HT1080 (cell line): Measurements from ENCODE around the gene DYNLT2. TPM values are rescaled to one million over a fixed set of nuclear protein-coding genes. Genes with fewer than 3 reads are reported as not detected.
A peak's percentile ranks its signal among the peaks of the same experiment; 100 is the strongest.

Experiments
- DNase-seq: peaks from one replicate; pipeline ENCODE4 v3.0.0-alpha.2; 2015; ENCODE audit warnings: low read depth
- polyA plus RNA-seq, 2 experiments: library from polyadenylated mRNA; depleted of rRNA; stranded (reverse); fragments of >200 nt; gene quantifications; 2 replicates each; pipeline ENCODE4 v1.2.3, GENCODE V29; 2015
- total RNA-seq: library from RNA; depleted of rRNA; stranded (reverse); fragments of >200 nt; shearing (Covaris generic); gene quantifications from 2 replicates; pipeline ENCODE4 v1.2.3, GENCODE V29; 2014; rRNA removed

Gene DYNLT2, protein sequence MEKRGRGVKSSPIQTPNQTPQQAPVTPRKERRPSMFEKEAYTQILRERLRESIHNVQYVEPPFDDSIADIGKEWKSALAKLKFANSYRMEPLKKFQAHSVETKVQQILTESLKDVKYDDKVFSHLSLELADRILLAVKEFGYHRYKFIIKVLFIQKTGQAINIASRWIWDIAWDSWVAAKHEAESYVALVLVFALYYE
- total RNA-seq = 0.90 and 1.4 TPM in 2 replicates
- polyA plus RNA-seq (2015; cell fraction: cytosol; rRNA removed) = 0.97 and 1.7 TPM in 2 replicates
- polyA plus RNA-seq (2015; cell fraction: nucleus; rRNA removed) = 2.6 and 2.7 TPM in 2 replicates

DNA sequence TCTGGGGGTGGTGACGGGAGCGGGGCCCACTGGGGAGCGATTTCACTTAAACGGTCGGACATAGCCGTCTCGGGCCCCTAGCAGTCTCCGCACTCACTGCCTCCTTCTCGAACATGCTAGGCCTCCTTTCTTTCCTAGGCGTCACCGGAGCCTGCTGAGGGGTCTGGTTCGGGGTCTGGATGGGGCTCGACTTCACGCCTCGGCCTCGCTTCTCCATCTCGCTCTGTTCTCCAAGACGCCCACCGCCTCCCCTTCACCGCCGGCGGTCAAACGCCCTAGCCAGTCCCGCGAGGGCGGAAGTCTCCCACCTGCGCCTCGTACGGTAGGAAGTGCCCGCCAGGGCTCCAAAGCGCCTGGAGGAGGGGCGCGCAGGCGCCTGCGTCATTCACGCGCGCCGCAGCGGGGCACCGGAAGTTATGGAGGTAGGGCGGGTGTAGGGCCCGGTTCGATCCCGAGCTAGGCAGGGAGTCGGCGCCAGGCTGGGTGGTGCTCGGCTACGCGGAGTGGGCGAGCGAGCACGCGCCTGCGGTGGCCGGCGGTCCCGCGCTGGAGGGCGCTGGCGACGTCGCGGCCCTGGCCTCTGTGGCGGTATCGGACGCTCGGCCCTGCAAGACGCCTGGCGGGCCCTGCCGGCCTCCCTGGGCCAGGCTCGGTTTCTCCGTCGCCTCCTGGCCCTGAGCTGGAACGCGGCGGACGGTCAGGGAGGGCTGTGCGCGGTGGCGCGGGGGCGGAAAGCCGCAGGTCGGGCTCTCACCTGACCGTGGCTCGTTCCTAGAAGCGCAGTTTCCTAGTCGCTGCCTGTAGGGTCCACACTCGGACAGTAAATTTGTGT lies at the start of gene DYNLT2, which contains the start of gene ERMARD:
Gene DYNLT2, minus strand, starts transcription at position 331 of the 832 bp plus-strand sequence. Its CDS starts 114 bp downstream, at position 217.
Gene ERMARD, plus strand, starts transcription at position 381 of the 832 bp plus-strand sequence. Its CDS starts 36 bp downstream, at position 417.
- DNase-seq = peak; percentile 92

DNA sequence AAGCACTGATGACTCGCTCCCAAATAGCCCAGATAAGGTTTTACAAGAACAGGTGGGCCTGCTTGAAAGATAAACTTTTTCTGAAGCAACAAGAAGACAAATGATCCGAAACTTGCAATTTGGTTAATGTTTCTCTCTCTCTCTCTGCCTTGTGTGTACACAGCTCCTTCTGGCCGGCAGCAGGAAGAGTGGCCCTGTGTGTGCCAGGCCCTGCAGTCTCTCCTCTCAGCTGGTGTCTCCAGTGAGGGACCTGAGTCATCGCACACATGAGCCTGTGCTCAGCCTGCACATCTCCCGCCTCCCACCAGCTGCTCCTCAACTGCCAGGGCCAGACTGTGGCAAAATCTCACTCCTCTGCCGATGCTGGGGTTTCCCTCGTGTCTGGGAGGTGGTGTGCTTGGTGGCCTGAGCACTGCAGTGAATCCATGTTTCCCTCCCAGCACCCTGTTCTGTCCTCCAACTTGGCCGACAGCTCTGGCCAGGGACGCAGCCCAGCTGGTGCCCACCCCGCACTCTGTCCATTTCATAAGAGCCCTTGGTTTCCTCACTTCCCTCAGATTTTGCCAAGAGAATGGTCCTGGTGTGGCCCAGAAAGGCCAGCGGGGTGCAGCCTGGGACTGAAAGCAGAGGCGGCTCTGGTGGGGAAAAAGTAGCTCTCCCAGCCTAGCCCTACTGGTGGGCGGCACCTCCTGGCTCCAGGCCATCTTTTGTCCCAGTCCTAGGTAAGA lies 49.5 kb upstream of the DYNLT2 start:
- DNase-seq = peak; percentile 76

DNA sequence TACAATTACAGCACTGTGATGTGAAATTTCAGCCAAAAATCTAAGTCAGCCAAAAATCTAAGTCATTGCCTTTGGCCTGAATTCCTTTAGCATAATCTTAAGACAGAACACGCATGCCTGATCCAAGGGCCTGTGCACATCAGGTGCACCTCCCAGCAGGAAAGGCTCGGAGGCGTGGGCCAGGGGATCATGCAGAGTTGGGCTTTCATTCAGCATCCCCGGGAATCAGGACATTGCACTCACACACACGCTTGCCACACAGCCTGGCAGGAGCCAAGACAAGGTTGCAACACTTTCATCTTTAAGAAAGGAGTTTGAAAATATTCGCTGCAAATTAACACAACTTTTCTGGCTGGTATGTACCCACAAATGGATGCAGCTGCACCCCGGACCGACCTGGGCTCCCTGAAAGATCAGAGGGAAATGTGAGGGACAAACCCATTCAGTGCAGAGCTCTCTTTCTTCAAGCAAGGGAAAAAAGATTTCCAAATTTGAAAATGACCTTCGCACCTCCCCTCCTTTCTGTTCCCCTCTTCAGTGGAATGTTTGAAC lies 48.8 kb upstream of the DYNLT2 start:
- DNase-seq = no peak

DNA sequence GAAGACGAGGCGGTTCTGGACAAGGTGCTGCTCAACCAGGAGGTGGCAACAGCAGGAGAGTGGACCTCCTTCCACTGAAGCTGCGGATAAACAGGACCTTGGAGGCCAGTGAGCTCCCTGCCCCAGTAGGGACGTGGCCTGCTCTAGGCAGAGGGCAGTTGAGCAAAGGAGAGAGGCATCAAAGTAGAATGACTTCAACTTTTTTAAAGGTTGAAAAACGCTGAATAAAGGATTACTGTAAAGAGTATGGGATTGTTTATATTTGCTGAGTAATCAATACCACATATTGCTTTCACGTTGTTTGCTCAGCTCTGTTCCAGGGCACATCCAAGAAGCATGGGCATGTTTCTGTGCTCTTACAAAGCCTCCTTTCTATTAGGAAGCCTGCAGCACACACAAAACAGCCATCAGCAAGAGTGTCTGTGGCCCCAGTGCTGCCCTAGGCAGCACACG lies 48.1 kb upstream of the DYNLT2 start:
- DNase-seq = no peak

DNA sequence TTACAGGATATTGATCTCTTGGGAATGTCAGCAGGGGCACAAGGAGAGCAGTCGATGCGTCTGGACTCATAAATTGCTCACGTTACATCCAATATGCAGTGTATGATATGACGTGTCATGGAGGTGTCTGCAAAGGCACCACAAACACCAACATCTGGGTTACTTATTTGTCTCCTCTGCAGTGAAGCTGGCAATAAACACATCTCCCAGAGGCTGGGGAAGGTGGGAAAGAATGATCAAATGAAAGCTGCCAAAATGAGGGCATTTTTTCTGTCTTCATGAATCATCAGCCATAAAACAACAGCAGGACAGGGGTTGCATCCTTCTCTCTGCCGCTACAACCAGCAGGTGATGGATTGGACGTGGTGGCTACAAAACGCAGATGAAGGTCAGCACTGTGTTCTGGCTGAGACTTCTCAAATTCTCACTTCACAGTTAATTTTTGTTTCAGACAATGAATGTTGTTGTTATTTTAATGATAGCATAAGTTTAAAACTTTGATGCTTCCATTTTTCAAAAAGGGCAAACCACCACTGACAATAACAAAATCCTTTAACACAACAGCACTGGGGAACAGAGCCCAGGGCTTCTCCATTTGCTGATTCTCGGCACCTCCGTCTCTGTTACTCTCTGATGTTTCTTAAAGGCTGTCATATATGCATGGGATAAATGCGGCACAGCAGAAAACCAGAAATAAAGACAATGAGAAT lies 47.5 kb upstream of the DYNLT2 start:
- no peak for DNase-seq

DNA sequence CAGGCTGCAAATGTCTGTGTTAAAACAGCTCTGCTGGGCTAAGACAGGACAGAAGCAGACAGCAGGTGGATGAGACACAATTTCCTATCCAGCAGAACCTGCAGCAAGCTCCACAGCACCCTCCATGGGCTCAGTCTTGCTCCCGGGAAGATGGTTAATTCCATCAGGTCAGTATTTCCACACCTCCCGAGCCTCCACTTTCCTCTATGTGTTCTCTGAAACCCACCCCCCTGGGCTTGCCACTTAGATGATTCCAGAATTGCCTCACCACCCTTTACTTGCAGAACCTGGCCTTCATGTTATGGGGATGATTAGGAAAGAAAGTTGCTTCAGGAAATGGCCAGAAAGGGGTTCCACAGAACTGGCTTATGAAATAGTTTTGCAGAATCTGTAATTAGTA lies 43.8 kb upstream of the DYNLT2 start:
- no peak for DNase-seq

DNA sequence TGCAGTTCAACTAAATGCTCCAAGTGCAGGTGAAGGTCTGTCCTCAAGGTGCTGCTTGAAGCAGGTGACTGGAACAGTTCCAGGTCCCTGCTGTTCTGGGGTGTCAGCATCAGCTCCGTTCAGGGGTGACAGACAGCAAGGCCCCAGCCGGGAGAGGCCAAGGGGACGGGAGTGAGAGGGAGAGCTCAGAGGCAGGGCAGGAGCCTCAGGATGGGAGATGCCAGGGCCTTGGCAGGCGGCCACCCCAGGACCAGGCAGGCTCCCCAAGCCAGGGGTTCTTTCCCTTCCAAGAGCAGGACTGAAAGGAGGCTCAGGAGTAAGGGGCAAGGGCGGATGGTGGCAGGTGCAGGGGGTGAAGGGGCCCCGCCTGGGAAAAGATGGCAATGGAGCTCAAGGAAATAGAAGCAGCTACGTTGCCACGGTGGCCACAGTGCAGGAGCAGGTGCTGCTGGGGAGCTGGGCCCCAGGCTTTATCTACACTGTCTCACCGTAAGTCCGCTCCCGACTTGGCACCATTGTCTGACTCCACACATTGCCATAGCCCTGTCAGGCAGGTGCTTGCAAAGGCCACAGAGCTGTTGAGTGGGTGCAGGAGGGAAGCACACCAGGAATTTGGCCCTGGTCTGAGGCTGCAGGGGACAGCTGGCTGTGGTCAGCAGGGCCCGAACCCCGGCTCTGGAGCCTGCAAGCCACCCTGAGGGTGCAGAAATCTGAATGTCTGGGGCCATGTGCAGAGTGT lies 43.1 kb upstream of the DYNLT2 start:
- DNase-seq = no peak

DNA sequence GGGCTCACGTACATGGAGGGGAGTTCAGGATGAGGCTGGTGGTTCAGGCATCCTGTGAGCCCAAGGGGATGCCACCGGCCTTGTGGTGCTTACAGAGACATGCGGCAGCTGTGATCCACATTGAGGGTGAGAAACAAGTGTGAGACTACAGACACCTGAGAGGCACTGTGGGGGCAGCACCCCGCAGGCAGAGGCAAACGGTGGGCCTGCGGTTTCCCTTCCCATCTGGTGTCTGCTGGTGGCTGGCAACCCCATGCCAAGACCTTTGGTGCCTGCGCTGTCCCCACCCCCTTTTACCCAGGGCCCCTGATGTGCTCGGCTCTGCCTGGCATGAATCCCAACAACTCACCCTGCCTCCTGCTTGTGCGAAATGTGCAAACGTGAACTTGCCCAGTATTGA lies 42.0 kb upstream of the DYNLT2 start:
- DNase-seq = no peak

DNA sequence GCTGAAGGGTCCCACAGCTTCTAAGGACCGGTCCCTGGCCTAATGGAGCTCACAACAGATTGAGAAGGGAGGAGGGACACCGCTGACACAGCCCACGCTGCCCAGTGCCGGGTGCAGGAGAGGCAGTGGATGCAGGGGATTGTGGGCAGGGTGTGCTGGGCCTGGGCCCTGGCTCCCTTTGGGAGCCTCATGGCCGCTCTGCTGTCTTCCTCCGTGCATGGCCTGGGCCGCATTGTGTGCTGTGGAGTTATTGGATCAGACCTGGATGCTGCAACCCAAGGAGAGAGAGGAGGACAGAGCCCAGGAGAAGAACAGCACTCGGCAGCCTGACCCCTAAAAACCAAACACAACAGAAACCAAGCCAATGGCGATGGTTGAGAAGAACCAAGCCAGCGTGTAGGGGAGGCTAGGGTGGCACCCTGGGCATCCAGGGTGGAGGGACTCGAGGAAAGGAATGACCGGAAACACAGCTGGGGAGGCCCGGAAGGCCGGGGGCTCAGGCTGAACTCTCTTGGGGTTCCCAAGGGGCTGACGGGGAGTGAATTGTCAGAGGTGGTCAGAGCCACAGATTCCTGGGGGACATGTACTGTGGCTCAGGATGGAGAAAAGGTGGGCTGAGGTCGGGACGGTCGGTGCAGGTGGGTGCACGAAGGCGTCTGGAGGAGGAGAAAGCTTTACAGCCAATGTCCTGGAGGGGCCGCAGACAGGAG lies 41.1 kb upstream of the DYNLT2 start:
- DNase-seq = no peak

DNA sequence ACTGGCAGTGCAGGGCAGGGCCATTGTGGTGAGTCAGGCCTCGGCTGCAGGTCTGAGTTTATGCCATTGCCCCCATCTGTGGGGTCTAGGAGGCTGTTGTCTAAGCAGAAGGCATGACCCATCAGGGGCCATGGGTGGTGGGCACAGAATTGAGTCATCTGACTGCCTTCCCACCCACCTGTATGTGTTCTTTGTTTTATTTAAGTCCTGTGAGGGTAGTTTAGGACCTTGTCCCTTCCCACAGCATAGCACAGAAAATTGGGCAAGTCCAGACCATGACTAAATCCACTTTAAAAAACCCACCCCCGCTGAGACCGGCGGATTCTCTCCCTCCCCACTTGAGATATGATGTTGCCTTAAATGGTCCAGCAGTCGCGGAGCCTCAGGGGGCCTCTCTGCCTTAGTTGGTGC lies 40.4 kb upstream of the DYNLT2 start:
- no peak for DNase-seq

DNA sequence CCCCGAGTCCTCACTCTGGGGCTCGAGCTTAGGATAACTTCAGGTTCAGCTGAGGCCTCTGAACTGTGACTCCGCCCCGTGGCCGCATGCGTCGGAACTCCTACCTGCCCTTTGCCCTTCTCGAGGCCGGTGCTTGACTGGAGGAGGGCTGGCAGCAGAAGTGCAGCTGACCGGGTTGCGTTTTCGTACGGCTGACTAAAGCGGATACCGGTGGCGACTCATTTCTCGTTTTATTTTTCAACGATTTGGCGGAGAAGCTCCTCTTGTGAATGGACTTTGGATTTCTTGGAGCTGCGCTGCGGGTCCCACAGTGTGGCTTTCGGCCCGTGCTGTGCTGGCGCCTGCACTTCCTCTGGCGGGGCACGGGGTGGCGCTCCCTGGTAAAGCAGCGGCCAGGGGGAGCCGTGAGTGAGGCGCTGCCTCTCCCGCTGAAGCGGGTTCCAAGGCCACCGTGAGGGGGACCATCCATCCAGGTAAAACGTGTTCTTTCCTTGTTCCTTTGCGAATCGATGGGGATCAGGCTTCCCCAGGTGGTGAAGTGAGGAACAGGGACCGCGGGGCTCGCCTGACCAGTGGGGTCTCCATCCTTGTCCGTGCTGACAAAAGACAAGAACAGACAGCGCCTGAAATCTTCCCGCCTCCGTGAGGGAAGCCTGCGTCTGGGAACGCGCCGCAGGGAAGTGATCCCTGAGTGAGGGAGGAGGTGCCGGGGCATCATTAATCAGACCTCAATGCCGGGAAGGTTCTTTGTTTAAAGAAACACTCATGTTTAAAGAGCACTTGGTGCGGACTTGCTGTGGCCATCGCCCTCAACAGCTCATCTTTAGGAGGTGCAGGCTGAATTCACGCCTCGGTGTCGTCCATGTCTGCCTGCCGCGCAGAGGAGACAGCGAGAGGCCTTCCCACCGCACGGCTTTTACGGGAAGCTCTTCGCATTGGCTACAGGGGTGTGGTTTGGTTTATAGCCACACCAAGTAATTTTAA lies 38.9 kb upstream of the DYNLT2 start:
- DNase-seq = peak; percentile 65

DNA sequence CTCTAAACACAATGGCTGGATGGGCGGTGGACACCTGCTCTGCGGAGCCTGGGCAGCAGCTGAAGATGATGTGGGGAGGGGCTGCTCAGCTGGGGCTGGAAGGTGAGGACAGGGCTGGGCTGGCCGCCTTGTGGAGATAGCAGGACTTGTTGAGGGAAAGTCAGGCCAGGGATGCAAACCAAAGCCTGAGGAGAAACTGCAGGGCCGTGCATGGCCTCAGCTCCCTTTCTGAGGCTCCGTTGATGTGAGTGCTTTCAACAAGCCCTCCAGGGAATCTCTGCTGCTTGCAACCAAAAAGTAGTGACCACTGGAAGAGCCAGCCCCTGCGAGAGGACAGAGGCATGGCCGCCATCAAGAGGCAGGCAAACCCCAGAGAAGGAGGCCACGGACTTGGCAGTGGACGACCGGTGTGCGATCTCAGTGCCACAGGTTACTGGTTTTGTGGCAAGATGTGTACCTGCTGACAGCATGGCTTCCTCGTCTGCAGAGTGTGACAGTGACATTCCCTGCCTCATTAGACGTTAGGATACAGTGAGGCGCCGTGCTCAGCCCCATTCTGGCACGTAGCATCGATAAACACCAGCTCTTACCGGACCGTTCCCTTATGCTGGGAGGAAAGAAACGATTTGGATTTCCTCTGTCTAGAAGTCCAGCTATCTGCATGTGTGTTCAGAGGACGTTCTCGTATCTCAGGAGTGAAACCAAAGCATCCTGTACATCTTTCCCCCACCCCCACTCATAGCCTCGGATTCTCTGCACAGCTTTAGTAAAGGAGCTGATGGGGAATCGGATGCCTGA lies 38.0 kb upstream of the DYNLT2 start:
- no peak for DNase-seq

DNA sequence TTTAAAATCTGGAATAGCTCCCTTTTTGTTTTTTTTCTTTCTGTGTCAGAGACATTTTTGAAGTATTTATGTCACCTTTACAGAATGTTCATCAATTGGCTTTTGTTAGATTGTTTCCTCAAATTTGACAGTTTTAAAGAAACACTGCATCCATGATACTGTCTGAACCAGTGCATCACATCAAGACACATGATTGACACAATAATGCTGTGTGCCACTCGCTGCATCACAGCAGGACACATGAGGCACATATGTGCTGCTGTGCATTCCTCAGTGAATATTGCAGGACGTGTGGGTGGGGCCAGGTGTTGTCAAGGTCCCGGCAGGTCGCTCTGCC lies 37.4 kb upstream of the DYNLT2 start:
- no peak for DNase-seq

DNA sequence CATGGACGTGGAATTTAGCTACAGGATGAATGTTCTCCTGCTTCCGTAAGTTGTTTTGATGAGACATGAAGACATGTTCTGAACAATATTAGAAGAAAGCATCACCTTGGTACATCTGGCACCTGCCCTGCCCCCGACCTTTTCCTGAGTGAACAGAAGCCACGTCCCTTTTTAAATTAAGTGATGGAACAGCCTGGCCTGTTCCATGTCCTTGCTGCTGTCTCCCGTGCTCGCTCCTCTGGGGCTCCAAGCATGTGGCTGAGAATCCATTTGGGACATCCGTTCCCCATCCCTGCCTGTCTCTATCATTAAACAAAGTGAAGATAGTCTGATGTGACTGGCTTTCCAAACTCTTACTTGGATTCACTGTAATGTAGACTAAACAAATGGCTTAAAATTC lies 36.4 kb upstream of the DYNLT2 start:
- DNase-seq = no peak

DNA sequence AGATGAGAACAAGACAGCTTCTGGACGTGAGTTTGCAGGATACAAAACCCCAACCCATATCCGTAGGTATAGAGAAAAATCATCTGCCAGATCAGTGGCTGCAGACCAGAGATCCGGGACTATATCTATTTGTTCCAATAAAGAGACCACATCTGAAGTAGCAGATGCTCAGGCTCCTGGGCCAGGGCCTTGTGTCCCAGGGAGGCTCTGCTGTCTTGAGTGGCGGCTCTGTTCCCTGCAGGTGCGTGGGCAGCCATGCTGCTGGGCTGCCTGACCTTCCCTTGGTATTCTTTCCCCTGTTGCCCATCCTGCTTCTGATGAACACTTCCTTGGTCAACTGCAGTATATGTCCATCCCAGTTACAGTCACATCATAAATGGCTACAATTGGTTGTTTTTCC lies 35.0 kb upstream of the DYNLT2 start:
- DNase-seq = no peak

DNA sequence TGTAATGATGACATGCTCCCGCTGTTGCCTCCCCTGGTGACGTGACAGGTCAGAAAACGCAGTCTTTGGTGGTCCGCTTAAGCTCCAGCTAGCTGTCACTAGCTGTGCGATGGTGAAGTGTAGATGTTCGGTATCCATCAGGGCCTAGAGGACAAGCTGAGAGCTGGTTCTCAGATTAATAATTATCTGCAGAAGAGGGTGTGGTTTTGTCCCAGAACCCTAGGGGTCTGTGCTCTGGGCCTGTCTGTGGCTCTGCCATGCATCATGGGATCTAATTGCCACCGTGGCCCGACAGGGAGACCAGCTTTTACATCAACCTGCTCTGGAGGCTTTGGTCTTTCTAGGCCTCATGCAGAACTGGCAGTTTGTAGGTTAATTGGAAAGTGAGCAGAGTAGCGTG lies 34.2 kb upstream of the DYNLT2 start:
- no peak for DNase-seq

DNA sequence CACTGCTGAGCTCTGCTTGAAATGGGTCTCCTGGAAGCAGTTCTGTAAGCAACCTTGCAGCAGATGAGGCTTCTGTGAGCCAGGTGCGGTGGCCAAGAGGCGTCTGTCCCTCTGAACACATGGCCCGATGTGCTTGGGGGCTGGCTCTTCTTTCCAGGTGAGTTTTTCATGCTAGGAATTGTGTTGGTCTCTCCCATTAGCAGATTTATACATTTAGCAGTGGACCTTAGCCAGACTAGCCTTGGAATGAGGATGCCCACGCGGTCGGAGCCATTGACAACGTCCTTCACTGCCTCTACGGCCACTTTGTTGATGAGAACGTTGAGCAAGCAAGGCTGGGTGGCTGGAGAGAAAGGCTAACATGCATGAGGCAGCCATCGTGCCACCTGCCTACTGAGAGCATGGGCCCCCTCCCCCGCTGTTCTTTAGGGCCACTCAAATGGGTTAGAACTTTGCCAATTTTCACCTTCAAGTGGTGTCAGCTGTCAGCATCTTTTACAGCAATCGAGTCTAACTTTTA lies 33.5 kb upstream of the DYNLT2 start:
- DNase-seq = no peak
